ENCODE data around the gene CCNL2. TPM values are rescaled to one million over a fixed set of nuclear protein-coding genes. Genes with fewer than 3 reads are reported as not detected.

The CCNL2 gene
- total RNA-seq, 1 experiment from 2014 or later: 97.9 TPM

DNA sequence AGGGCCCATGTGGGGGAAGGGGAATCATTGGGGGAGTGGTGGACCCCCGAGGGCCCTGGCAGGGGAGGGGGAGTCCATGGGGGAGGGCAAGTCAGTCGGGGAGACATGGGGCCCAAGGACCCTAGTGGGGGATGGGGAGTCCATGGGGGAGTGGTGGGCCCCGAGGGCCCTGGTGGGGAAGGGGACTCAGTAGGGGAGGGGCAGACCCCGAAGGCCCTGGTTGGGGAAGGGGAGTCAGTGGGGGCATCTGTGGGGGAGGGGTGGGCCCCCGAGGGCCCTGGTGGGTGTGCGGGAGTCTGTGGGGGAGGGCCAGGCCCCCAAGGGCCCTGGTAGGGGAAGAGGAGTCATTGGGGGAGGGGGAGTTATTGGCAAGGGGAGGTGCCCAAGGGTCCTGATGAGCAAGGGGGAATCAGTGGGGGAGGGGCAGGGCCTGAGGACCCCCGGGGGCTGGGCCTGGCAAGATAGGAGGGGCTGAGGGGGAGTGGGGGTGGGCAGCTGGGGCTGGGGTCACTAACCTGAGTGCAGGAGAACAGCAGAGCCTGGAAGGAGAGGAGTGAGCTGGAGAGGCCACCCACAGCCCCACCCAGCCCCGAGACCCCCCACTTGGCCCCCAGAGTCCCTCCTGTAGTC is 42.9 kb downstream of the CCNL2 start:
- Histone ChIP-seq H3K9me3 (ENCODE audit: low read length) (no peaks in the 10 kb centered on the region), H2AFZ (ENCODE audit: low read length) (no peak overlapping the region), H3K4me2 (ENCODE audit: low read depth, low read length, poor library complexity, severe bottlenecking) (no peak overlapping the region), H3K9ac (ENCODE audit: low read length) (no peak overlapping the region), H3K27me3 (ENCODE audit: low read length) (no peaks in the 10 kb centered on the region), H3K79me2 (ENCODE audit: low read length) (no peaks in the 10 kb centered on the region), H4K20me1 (ENCODE audit: insufficient read depth, low read depth, low read length) (peaks cover 11% of the 10 kb centered on the region; the same call in 1 of the 2 replicates), H3K4me1 (ENCODE audit: low read length) (peaks cover 23% of the 10 kb centered on the region), H3K9me2 (replicated peaks; ENCODE audit: insufficient read depth, low read length) (no peaks in the 10 kb centered on the region), H3K36me3 (ENCODE audit: insufficient read depth, low read length) (no peaks in the 10 kb centered on the region), H3K27ac (ENCODE audit: low read length) (no peak overlapping the region), H3K4me3 (ENCODE audit: low read length) (no peak overlapping the region)
- no peak for DNase-seq

- Histone ChIP-seq H3K27ac (ENCODE audit: low read length) (no peak overlapping the region), H3K4me2 (ENCODE audit: low read depth, low read length, poor library complexity, severe bottlenecking) (no peak overlapping the region), H3K4me3 (ENCODE audit: low read length) (no peak overlapping the region), H3K79me2 (ENCODE audit: low read length) (no peaks in the 10 kb centered on the region), H3K9me3 (ENCODE audit: low read length) (no peaks in the 10 kb centered on the region), H3K4me1 (ENCODE audit: low read length) (peaks cover 23% of the 10 kb centered on the region), H2AFZ (ENCODE audit: low read length) (no peak overlapping the region), H4K20me1 (ENCODE audit: insufficient read depth, low read depth, low read length) (peaks cover 11% of the 10 kb centered on the region; the same call in 1 of the 2 replicates), H3K36me3 (ENCODE audit: insufficient read depth, low read length) (no peaks in the 10 kb centered on the region), H3K9ac (ENCODE audit: low read length) (no peak overlapping the region), H3K27me3 (ENCODE audit: low read length) (no peaks in the 10 kb centered on the region), H3K9me2 (replicated peaks; ENCODE audit: insufficient read depth, low read length) (no peaks in the 10 kb centered on the region)
- no peak for DNase-seq
These were observed 43.7 kb downstream of the CCNL2 start for GRCh38 chr1:1355416-1355815.

DNA sequence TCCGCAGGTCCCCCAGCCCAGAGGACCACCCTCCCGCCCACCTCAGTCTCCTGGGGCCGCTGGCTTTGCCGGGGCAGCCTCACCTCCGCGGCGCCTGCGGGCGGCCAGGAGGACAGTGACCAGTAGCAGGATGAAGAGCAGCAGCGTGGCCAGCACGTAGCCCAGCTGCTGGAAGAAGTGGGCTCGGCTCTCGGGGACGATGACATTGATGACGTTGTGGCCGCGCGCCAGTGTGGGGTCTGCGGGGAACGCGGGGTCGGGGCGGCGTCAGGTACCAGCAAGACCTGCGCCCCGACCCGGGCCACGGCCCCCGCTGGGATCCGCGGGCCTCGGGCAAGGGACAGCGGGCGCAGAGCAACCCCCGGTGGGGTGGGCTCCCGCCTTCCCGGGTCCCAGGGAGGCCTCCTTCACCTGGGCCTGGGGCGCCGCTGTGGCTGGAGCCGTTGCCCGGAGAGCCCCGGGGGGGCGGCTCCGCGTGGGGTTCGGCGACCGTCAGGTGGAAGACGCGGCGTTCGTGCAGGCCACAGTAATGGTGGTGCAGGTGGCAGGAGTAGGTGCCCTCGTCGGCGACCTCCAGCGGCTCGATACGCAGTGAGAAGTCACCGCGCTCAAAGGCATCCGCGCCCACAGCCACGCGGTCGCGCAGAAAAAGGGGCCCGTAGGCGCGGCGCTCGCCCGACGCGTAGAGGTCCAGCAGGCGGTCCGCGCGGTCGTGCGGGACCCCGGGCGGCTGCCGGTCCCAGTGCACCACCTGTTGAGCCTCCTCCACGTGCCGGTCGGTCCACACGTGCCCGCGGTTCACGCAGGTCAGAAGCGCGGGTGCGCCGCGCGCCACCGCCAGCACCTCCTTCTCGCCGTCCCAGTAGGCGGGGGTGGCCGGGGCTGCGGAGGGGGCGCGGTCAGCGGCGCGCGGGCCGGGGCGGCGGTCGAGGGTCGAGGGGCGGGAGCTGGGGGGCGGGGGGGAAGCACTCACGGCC is 44.6 kb downstream of the CCNL2 start:
- H3K4me2 ChIP-seq (ENCODE audit: low read depth, low read length, poor library complexity, severe bottlenecking): no peak overlapping the region
- no peaks in the 10 kb centered on the region for H3K9me2 ChIP-seq (replicated peaks; ENCODE audit: insufficient read depth, low read length)
- peaks cover 11% of the 10 kb centered on the region; the same call in 1 of the 2 replicates for H4K20me1 ChIP-seq (ENCODE audit: insufficient read depth, low read depth, low read length)
- no peaks in the 10 kb centered on the region for H3K79me2 ChIP-seq (ENCODE audit: low read length)
- H3K36me3 ChIP-seq (ENCODE audit: insufficient read depth, low read length): no peaks in the 10 kb centered on the region
- H3K4me1 ChIP-seq (ENCODE audit: low read length): peaks cover 23% of the 10 kb centered on the region
- no peak overlapping the region for H3K4me3 ChIP-seq (ENCODE audit: low read length)
- H3K9me3 ChIP-seq (ENCODE audit: low read length): no peaks in the 10 kb centered on the region
- H2AFZ ChIP-seq (ENCODE audit: low read length): no peak overlapping the region
- H3K27ac ChIP-seq (ENCODE audit: low read length): no peak overlapping the region
- DNase-seq: no peak
- H3K9ac ChIP-seq (ENCODE audit: low read length): no peak overlapping the region
- H3K27me3 ChIP-seq (ENCODE audit: low read length): no peaks in the 10 kb centered on the region

DNA sequence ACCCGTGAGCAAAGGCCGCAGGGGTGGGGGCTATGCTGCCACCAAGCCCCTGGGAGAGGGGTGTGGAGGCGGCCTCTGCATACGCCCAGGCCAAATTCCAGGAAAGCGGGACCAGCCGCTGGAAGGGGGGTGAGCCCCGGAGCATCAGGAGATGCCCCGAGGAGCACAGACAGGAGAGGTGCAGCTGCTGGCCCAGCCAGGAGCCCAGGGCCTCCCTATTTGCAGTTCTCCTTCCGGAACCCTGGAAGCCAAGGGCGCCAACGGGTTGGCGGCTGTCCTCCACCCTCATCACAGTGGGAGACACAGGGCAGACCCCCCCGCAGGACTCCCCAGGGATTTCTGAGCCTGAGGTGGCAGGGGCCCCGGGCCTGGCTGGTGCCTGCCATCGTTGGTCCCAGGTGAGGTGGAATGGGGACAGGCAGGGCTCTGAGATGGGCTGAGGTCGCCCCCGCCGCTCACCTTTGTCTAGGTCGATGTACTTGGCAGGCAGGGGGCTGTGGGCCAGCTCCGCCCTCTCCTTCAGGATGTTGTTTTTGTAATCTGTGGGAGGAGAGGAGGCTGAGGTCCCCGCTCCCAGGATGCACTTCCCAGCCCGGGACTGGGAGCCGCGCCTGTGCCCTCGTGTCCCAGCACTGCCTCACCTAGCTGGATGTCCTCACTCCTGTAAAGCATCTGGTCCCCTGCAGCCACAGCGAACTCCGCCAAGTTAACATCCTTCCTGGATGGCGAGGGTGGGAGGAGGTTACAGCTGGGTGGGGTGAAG is 45.6 kb downstream of the CCNL2 start:
- peaks cover 11% of the 10 kb centered on the region; the same call in 1 of the 2 replicates for H4K20me1 ChIP-seq (ENCODE audit: insufficient read depth, low read depth, low read length)

DNA sequence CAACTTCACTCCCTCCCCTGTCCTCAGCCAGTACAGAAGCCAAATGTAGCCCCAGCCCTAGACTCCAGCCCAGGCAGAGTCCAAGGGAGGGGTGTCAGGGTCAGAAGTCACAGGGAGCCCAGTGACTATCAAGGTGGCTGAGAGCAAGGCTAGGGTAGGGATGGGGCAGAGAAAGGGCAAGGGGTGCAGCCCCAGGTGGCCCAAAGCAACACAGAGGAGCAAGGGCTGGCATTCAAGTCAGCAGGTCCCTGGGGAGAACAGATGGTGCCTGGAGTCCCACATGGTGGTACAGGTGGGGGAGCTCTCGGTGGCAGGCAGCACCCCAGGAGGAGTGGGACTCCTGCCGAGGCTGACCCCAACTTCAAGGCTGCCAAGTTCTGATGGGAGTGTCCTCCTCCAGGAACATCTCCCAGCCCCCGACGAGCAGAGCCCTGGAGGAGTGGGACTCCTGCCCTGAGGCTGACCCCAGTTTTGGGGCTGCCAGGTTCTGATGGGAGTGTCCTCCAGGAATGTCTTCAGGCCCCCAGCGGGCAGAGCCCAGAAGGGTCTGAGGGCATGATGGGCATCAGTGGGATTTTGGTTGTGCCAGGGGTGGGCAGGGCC is 46.2 kb downstream of the CCNL2 start:
- DNase-seq: peak; percentile 83
- H3K9ac ChIP-seq (ENCODE audit: low read length): peak overlapping the region; percentile 33; the same call in 1 of the 2 replicates
- no peaks in the 10 kb centered on the region for H3K9me2 ChIP-seq (replicated peaks; ENCODE audit: insufficient read depth, low read length)
- H3K4me2 ChIP-seq (ENCODE audit: low read depth, low read length, poor library complexity, severe bottlenecking): peak overlapping the region; percentile 29
- no peaks in the 10 kb centered on the region for H3K27me3 ChIP-seq (ENCODE audit: low read length)
- no peaks in the 10 kb centered on the region for H3K36me3 ChIP-seq (ENCODE audit: insufficient read depth, low read length)
- H2AFZ ChIP-seq (ENCODE audit: low read length): no peak overlapping the region
- peaks cover 10% of the 10 kb centered on the region for H3K79me2 ChIP-seq (ENCODE audit: low read length)
- H3K4me1 ChIP-seq (ENCODE audit: low read length): peaks cover 26% of the 10 kb centered on the region
- H3K4me3 ChIP-seq (ENCODE audit: low read length): peak overlapping the region; percentile 3; the same call in 1 of the 2 replicates
- no peaks in the 10 kb centered on the region for H3K9me3 ChIP-seq (ENCODE audit: low read length)
- H4K20me1 ChIP-seq (ENCODE audit: insufficient read depth, low read depth, low read length): peaks cover 11% of the 10 kb centered on the region; the same call in 1 of the 2 replicates
- no peak overlapping the region for H3K27ac ChIP-seq (ENCODE audit: low read length)

More for the DNA sequence above, 45.6 kb downstream of the CCNL2 start:
- peak; percentile 52 for DNase-seq
- Histone ChIP-seq H3K9me3 (ENCODE audit: low read length) (no peaks in the 10 kb centered on the region), H3K27ac (ENCODE audit: low read length) (no peak overlapping the region), H3K36me3 (ENCODE audit: insufficient read depth, low read length) (no peaks in the 10 kb centered on the region), H3K9ac (ENCODE audit: low read length) (no peak overlapping the region), H3K4me2 (ENCODE audit: low read depth, low read length, poor library complexity, severe bottlenecking) (peak overlapping the region; percentile 29), H3K79me2 (ENCODE audit: low read length) (peaks cover 3% of the 10 kb centered on the region), H3K9me2 (replicated peaks; ENCODE audit: insufficient read depth, low read length) (no peaks in the 10 kb centered on the region), H3K27me3 (ENCODE audit: low read length) (no peaks in the 10 kb centered on the region), H3K4me1 (ENCODE audit: low read length) (peaks cover 23% of the 10 kb centered on the region), H2AFZ (ENCODE audit: low read length) (no peak overlapping the region), H3K4me3 (ENCODE audit: low read length) (no peak overlapping the region)

DNA sequence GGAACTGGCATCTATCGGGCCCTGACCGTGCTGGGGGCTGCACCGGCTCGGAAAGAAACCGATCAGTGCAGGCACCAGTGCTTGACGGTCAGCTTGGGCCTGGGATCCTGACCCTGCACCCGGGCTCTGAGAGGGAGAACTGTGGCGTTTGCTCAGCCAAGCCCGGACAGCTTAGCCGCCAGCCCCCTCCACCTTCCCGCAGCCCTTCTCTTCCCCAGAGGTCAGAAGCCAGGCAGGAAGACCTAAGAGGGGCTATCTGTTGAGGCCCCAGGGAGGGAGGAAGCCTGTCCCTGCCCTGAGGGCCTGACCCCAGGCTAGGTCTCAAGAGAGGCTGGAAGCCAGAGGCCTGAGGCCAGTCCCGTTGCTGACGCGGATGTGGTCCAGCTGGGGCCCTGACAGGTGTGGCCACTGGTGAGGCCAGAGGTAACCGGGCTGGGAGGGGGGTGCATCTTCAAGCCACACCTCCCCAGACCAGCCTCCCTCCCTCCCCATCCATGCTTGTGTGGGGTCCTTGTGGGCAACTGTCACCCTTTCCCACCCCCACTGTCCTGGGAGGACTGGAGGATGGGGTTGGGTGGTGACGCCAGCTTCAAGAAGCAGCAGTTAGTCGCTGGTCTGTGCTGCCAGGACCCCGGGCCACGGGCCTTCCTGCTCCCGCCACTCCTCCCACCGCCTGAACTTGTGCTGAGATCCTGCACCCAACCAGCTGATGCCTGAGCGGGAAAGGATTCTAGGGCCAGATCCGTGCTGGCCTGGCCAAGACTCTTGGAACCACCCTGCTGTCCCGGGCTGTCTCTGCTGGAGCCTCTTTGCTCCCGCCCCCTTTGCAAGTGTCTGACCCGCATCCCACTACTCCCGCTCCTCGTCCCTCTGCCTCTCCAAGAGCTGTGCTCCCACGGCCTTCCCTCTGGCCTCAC is 47.4 kb downstream of the CCNL2 start:
- no peaks in the 10 kb centered on the region for H3K27me3 ChIP-seq (ENCODE audit: low read length)
- peaks cover 21% of the 10 kb centered on the region for H3K79me2 ChIP-seq (ENCODE audit: low read length)
- H3K4me1 ChIP-seq (ENCODE audit: low read length): peaks cover 37% of the 10 kb centered on the region
- peak overlapping the region; percentile 29 for H3K4me2 ChIP-seq (ENCODE audit: low read depth, low read length, poor library complexity, severe bottlenecking)
- no peak overlapping the region for H2AFZ ChIP-seq (ENCODE audit: low read length)
- no peaks in the 10 kb centered on the region for H3K9me3 ChIP-seq (ENCODE audit: low read length)
- peak overlapping the region; percentile 3; the same call in 1 of the 2 replicates for H3K4me3 ChIP-seq (ENCODE audit: low read length)
- no peak for DNase-seq
- H3K9me2 ChIP-seq (replicated peaks; ENCODE audit: insufficient read depth, low read length): no peaks in the 10 kb centered on the region
- H3K27ac ChIP-seq (ENCODE audit: low read length): no peak overlapping the region
- no peaks in the 10 kb centered on the region for H3K36me3 ChIP-seq (ENCODE audit: insufficient read depth, low read length)
- H3K9ac ChIP-seq (ENCODE audit: low read length): peak overlapping the region; percentile 33; the same call in 1 of the 2 replicates
- peaks cover 20% of the 10 kb centered on the region; the same call in 1 of the 2 replicates for H4K20me1 ChIP-seq (ENCODE audit: insufficient read depth, low read depth, low read length)

Measured in Karpas-422 (cell line).